GM12878 (cell line): Measurements from ENCODE around the gene CHST4.

Source experiments
- CREB1 ChIP-seq: IDR thresholded peaks from 2 replicates; pipeline ENCODE4 v1.6.1; 2012; ENCODE audit warnings: low read depth, mild to moderate bottlenecking, inconsistent platforms
- HDAC6 ChIP-seq: fragments of 200-600 bp; sonication (generic); IDR thresholded peaks from one replicate; pipeline ENCODE4 v1.8.0; 2017; ENCODE audit warnings: antibody characterized with exemption; ENCODE audit not compliant: unreplicated experiment
- POLR2AphosphoS5 ChIP-seq: IDR thresholded peaks from 2 replicates; pipeline ENCODE4 v1.6.1; 2011; ENCODE audit warnings: mild to moderate bottlenecking, low read length, inconsistent platforms
- RBBP5 ChIP-seq: fragments of 200-600 bp; sonication (generic); conservative IDR thresholded peaks from 2 replicates; pipeline ENCODE4 v1.6.1; 2016
- TAF1 ChIP-seq: IDR thresholded peaks from 2 replicates; pipeline ENCODE4 v1.6.1; 2011; ENCODE audit warnings: mild to moderate bottlenecking, low read depth, low read length, borderline replicate concordance
- YBX1 ChIP-seq: fragments of 450-650 bp; IDR thresholded peaks from 2 replicates; pipeline ENCODE4 v1.6.1; 2016; ENCODE audit warnings: antibody characterized with exemption
- ZNF274 ChIP-seq: IDR thresholded peaks from one replicate; pipeline ENCODE4 v1.8.0; 2011; ENCODE audit not compliant: insufficient read length, insufficient read depth
- TF ChIP-seq, protein P1 (sequence below): IDR thresholded peaks from 2 replicates; pipeline ENCODE4 v1.6.1; 2012; ENCODE audit warnings: low read depth, low read length, improper control_type of control experiment

DNA sequence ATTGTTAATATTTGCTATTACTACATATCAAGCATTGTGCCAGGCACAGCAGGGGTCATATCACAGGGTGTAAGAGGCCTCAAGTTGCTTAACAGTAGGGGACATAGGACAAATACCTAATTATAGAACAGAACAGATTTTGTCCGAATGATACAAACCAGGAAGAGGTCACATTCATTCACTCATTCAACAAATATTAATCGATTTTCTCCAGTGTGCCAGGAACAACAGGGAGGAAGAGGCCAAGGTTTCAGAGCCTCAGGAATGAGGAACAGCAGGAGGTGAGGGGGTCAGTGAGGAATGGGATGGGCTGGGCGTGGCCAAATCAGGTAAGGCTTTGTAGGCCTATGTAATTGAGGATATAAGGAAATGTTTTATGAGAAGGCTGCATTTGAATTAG, 11.2 kb upstream of the CHST4 start:
- TF ChIP-seq, protein P1, sequence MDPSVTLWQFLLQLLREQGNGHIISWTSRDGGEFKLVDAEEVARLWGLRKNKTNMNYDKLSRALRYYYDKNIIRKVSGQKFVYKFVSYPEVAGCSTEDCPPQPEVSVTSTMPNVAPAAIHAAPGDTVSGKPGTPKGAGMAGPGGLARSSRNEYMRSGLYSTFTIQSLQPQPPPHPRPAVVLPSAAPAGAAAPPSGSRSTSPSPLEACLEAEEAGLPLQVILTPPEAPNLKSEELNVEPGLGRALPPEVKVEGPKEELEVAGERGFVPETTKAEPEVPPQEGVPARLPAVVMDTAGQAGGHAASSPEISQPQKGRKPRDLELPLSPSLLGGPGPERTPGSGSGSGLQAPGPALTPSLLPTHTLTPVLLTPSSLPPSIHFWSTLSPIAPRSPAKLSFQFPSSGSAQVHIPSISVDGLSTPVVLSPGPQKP: no peak
- TF ChIP-seq ZNF274: no peak
- TF ChIP-seq CREB1: no peak
- no peak for TF ChIP-seq HDAC6
- no peak for TF ChIP-seq RBBP5
- no peak for TF ChIP-seq TAF1
- TF ChIP-seq YBX1: no peak
- no peak for TF ChIP-seq POLR2AphosphoS5
